ENCODE measurements around the gene KCNK7. TPM values are rescaled to one million over a fixed set of nuclear protein-coding genes. Genes with fewer than 3 reads are reported as not detected.

The KCNK7 gene
- total and polyA plus RNA-seq, 2 donors = 0.63 to 1.2 TPM

- no peak overlapping the region for H3K27ac ChIP-seq (ENCODE audit: low read depth)
- no peaks in the 10 kb centered on the region for H3K36me3 ChIP-seq (ENCODE audit: insufficient read depth)
- DNase-seq (ENCODE audit: extremely low spot score) = no peak
- no peak overlapping the region for H3K4me3 ChIP-seq (ENCODE audit: low read depth, low read length)
- 86% methylated on average over 7 of the region's 7 CpGs for WGBS
- no peaks in the 10 kb centered on the region for H3K4me1 ChIP-seq (ENCODE audit: insufficient read depth)
Observed at GRCh38 chr11:65562020-65562419, 33.6 kb downstream of the KCNK7 start.

DNA sequence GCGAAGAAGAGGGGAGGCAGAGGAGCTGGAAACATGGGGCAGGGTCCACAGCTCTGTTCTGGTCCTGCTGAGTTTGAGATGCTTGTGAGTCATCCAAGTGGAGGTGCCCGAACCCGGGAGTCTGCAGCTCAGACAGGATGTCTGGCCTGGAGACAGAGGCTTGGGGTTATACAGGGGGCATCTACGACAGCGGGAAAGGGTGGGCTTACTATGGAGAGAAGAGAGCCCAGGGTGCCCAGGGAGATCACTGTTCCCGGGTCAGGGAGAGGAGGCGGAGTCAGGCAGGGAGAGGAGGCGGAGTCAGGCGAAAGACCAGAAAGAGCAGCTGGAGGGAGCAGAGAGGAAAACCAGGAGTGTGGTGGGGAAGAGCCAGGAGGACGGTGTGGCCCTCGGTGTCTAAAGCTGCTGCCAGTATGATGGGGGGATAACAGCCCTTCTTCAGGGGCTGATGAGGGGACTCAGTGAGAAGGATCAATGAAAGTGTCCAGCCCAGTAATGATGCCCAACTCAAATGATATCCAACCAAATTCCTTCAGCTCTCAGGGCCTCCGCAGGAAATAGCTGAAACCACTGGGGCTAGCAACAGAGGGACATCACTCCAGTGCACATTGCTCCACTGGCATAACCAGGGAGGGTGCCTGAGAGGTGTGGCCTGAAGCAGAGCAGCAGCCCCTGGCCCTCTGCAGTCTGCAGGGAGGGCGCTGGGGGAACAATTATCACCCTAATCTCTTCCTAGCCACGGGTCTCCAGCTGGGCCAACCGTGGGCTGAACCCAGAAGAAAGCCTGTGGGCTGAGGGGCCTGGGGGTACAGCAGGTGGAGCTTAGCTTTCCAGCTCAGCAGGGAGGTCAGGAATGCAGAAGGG lies 34.8 kb downstream of the KCNK7 start:
- H3K36me3 ChIP-seq (ENCODE audit: insufficient read depth) = no peaks in the 10 kb centered on the region
- DNase-seq (ENCODE audit: extremely low spot score) = no peak
- H3K4me1 ChIP-seq (ENCODE audit: insufficient read depth) = no peaks in the 10 kb centered on the region
- 19% methylated on average over 15 of the region's 15 CpGs for WGBS
- peak overlapping the region; percentile 26 for H3K27ac ChIP-seq (ENCODE audit: low read depth)
- no peak overlapping the region for H3K4me3 ChIP-seq (ENCODE audit: low read depth, low read length)

DNA sequence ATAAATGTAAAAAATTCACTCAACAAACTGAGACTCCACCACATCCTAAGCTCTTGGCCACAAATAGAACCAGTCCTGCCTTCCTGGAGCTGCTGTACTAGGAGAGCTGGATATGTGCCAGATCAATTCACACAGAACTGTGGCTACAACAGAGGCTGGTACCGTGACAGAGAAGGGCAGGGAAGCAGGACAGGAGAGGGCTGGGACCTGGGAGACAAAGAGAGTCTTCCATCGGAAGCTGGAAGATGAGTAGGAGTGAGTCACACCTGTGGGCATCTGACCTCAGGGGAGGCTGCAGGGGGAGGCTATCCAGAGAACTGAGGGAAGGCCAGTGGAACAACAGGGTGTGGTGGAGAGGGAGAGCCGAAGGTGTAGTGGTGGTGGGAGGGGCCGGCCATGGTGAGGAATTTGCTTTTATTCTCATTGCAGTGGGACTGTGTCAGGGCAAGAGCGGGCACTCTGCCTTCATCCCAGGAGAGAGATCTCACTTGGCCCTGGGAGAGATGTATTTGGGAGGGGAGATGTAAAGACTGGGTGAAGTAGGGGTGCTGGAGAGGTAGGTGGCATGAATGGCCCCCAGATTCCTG lies 35.6 kb downstream of the KCNK7 start:
- Histone ChIP-seq H3K36me3 (ENCODE audit: insufficient read depth) (no peaks in the 10 kb centered on the region), H3K4me1 (ENCODE audit: insufficient read depth) (peaks cover 2% of the 10 kb centered on the region), H3K27ac (ENCODE audit: low read depth) (peak overlapping the region; percentile 26), H3K4me3 (ENCODE audit: low read depth, low read length) (no peak overlapping the region)
- DNase-seq (ENCODE audit: extremely low spot score) = no peak
- 39% methylated on average over 5 of the region's 5 CpGs for WGBS

DNA sequence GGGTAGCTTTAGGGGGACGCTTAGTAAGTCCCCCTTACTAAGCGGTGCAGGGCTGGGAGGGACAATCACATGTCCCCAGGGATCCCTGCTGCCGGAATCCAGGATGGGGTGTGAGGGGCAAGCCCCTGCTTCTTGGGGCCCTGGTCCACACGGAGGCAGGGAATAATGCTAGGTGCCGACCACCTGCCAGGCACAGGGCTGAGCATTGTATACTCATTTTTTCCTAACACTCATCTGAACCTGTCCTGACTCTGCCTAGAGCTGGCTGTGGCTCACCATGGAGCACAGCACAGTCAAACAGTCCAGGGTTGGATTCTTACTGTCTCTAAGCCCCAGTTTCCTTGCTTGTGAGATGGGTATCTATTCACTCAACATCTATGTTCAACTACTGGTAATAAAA lies 36.1 kb downstream of the KCNK7 start:
- Histone ChIP-seq H3K27ac (ENCODE audit: low read depth) (peak overlapping the region; percentile 97), H3K36me3 (ENCODE audit: insufficient read depth) (no peaks in the 10 kb centered on the region), H3K4me3 (ENCODE audit: low read depth, low read length) (no peak overlapping the region), H3K4me1 (ENCODE audit: insufficient read depth) (peaks cover 2% of the 10 kb centered on the region)
- whole genome bisulfite sequencing = 59% methylated on average over 5 of the region's 5 CpGs
- no peak for DNase-seq (ENCODE audit: extremely low spot score)

DNA sequence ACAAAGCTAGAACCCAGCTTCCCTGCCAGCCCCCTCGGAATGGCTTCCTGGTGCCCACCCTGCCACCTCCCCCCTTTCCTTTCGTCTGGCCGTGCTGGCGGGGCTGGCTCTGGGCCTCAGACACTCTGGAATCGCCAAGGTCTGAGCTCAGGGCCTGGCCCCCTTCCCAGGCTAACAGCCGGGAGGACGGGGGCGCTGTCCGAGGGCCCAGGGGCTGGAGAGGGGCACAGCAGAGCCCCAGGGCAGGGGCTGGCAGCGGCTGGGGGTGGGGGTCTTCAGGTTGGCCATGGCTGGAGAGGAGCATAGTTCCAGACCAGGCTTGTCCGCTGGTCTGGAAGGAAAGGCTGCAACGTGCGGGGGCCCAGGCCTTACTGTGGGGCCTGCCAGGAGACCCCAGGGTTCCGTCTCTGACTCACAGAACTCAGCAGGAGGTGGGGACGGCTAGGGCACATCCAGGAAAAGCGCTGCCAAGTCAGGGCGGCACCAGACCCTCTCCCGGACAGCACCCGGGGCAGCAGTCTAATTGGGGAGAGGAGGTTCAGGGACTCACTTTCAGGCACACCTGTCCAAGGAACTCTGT lies 36.6 kb downstream of the KCNK7 start:
- Histone ChIP-seq H3K27ac (ENCODE audit: low read depth) (peak overlapping the region; percentile 97), H3K4me3 (ENCODE audit: low read depth, low read length) (no peak overlapping the region), H3K36me3 (ENCODE audit: insufficient read depth) (no peaks in the 10 kb centered on the region), H3K4me1 (ENCODE audit: insufficient read depth) (peaks cover 2% of the 10 kb centered on the region)
- 27% methylated on average over 19 of the region's 19 CpGs for WGBS
- DNase-seq (ENCODE audit: extremely low spot score) = no peak

GRCh38 chr11:65558002-65558929 lies 37.3 kb downstream of the KCNK7 start, which contains the start of gene LTBP3:
Gene LTBP3, minus strand, starts transcription at chr11:65558359. Its CDS starts 400 bp downstream, at chr11:65557959.
- peaks cover 2% of the 10 kb centered on the region for H3K4me1 ChIP-seq (ENCODE audit: insufficient read depth)
- WGBS = under 1% methylated on average over 79 of the region's 79 CpGs
- H3K27ac ChIP-seq (ENCODE audit: low read depth) = peak within 1 kb of the TSS; percentile 97
- peak within 1 kb of the TSS; percentile 71 for H3K4me3 ChIP-seq (ENCODE audit: low read depth, low read length)
- DNase-seq (ENCODE audit: extremely low spot score) = no peak
- no peaks in the 10 kb centered on the region for H3K36me3 ChIP-seq (ENCODE audit: insufficient read depth)

DNA sequence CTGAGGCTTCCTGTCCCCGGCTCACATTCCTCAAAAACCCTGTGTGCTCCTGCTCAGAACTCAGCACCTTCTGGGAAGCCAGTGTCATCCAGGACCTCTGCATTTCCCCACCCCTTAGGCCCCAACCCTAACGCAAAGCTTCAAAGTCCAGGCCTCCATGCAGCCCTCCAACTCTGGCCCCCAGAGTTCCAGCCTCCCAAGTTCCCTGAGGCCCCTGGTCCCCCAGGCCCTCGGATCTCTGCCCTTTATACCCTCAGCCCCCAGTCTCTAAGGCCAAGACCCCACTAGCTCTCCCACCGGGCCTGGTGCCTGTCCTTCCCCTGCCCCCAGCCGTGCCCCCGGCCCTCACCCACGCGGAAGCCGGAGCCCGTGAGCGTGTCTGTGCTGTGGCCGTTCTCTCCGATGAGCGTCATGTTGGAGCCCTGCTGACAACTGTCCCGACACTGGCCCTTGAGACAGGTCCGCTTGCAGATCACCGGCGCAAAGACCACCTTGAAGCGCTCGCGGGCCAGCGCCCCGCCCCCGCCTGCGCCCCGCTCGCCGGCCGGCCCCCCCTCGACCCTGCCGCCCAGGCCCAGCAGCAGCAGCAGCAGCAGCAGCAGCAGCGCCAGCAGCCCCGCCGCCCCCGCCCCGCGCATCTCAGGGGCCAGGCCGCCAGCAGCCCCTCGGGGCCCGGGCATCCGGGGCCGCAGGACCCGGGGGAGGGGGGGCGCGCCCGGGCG lies 38.2 kb downstream of the KCNK7 start:
- peaks cover 2% of the 10 kb centered on the region for H3K4me1 ChIP-seq (ENCODE audit: insufficient read depth)
- no peak for DNase-seq (ENCODE audit: extremely low spot score)
- H3K4me3 ChIP-seq (ENCODE audit: low read depth, low read length) = peak overlapping the region; percentile 71
- no peaks in the 10 kb centered on the region for H3K36me3 ChIP-seq (ENCODE audit: insufficient read depth)
- peak overlapping the region; percentile 97 for H3K27ac ChIP-seq (ENCODE audit: low read depth)
- 3% methylated on average over 41 of the region's 47 CpGs for WGBS

- peak overlapping the region; percentile 97 for H3K27ac ChIP-seq (ENCODE audit: low read depth)
- peaks cover 2% of the 10 kb centered on the region for H3K4me1 ChIP-seq (ENCODE audit: insufficient read depth)
- no peak for DNase-seq (ENCODE audit: extremely low spot score)
- no peaks in the 10 kb centered on the region for H3K36me3 ChIP-seq (ENCODE audit: insufficient read depth)
- peak overlapping the region; percentile 71 for H3K4me3 ChIP-seq (ENCODE audit: low read depth, low read length)
- WGBS = 76% methylated on average over 12 of the region's 12 CpGs
Observed at GRCh38 chr11:65556470-65557279, 38.9 kb downstream of the KCNK7 start.

GRCh38 chr11:65555693-65556231 lies 39.8 kb downstream of the KCNK7 start:
- Histone ChIP-seq H3K4me3 (ENCODE audit: low read depth, low read length) (no peak overlapping the region), H3K4me1 (ENCODE audit: insufficient read depth) (peaks cover 2% of the 10 kb centered on the region), H3K36me3 (ENCODE audit: insufficient read depth) (no peaks in the 10 kb centered on the region), H3K27ac (ENCODE audit: low read depth) (no peak overlapping the region)
- WGBS = 46% methylated on average over 6 of the region's 6 CpGs
- no peak for DNase-seq (ENCODE audit: extremely low spot score)

DNA sequence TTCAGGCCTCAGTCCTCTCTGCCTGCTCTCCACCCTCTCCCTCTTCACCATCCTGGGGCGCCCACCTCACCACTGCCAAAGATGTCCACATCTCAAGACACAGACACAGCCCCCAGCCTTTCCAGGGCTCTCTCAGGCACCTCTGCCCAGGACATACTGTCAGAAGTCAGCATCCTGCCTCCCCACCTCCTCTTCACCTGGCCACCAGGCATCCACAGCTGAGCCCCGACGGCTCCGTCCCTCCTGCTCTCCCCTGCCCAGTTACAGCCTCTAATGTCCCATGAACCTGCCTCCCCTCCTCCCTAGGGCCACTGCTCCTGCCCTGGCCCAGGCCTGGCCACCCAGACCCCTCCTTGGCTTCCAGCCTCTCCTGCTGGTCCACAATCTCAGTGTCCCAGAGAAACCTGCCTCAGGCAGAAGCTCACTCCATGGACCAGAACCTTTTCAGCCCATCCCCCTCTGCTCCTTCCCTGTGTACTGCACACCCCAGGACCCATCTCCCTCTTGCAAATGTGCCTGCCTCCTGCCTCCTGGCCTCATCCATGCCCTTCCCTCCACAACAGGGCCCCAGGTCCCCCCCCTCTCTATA lies 40.7 kb downstream of the KCNK7 start:
- no peaks in the 10 kb centered on the region for H3K36me3 ChIP-seq (ENCODE audit: insufficient read depth)
- H3K4me1 ChIP-seq (ENCODE audit: insufficient read depth) = peaks cover 2% of the 10 kb centered on the region
- no peak overlapping the region for H3K27ac ChIP-seq (ENCODE audit: low read depth)
- WGBS = 89% methylated on average over 4 of the region's 4 CpGs
- H3K4me3 ChIP-seq (ENCODE audit: low read depth, low read length) = no peak overlapping the region
- no peak for DNase-seq (ENCODE audit: extremely low spot score)

GRCh38 chr11:65554057-65554818 lies 41.4 kb downstream of the KCNK7 start:
- 83% methylated on average over 27 of the region's 27 CpGs for WGBS
- Histone ChIP-seq H3K27ac (ENCODE audit: low read depth) (no peak overlapping the region), H3K4me1 (ENCODE audit: insufficient read depth) (peaks cover 2% of the 10 kb centered on the region), H3K36me3 (ENCODE audit: insufficient read depth) (no peaks in the 10 kb centered on the region), H3K4me3 (ENCODE audit: low read depth, low read length) (no peak overlapping the region)
- no peak for DNase-seq (ENCODE audit: extremely low spot score)
